Brain pericyte (primary cell): ENCODE data around the gene ARHGAP42.

Experiments
- DNase-seq: peaks from one replicate; pipeline ENCODE4 v3.0.0-alpha.2; 2012; ENCODE audit warnings: low read depth, low spot score

The ARHGAP42 gene

GRCh38 chr11:101014600-101015285 is 327.7 kb downstream of the ARHGAP42 start:
- no peak for DNase-seq

- DNase-seq = peak; percentile 66
Measured at GRCh38 chr11:101019870-101020269, 332.8 kb downstream of the ARHGAP42 start.

DNA sequence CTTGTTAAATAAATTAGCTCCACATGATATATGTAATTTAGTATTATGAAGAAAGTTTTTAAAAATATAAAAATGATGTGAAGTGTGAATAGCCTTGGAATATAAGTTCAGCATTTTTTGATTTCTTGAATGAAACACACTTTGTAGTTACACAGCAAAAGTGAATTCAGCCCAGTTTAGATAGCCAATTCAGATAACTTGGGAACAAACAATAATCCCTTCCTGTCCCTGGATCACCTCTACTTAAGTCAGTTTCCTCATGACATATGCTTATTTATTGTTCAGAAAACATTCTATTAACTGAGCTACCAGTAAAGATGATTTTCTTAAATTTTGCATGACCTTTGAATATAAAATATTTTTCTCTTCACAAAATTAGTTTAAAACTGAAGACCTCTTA is 335.2 kb downstream of the ARHGAP42 start:
- DNase-seq = no peak

GRCh38 chr11:101028644-101029043 is 341.6 kb downstream of the ARHGAP42 start:
- DNase-seq = peak; percentile 10

- DNase-seq = no peak
Measured at GRCh38 chr11:101030015-101030414, 342.9 kb downstream of the ARHGAP42 start.

DNA sequence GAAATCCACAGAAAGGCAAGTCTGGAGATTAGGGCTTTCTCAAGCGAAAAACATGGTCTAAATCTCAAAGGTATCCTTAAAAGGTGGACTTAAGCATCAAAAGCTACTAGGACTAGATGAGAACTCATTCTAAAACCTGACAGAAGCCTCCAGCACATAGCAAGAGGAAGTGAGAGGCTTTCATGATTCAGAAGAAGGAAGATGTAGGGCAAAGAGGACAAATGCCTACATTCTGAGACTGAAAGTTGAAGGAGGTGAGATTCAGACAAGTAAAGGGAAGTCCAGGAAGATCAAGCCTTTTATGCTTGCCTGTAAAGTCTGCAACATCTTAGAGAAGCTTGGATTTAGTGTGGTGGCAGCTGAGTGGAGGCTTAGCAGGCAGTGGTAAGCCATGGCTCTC is 343.6 kb downstream of the ARHGAP42 start:
- DNase-seq = no peak

DNA sequence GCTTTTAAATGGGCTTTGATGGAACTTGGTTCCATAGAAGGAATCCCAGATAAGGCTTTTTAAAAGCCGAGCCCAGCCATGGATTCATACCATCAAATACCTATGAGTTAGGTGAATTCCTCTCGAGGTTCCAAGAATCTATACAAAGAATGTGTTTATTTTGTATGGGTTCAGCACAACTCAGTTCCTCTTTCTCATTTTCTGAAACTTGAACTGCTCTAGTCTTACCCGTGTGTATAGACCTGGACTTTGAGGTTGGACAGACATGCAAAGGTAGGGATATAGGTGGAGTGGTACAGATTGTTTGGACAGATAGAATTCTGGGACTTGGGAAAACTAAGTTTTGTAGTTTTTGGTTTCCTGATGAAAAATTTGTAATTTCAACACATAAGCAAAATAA is 344.6 kb downstream of the ARHGAP42 start:
- DNase-seq = no peak

DNA sequence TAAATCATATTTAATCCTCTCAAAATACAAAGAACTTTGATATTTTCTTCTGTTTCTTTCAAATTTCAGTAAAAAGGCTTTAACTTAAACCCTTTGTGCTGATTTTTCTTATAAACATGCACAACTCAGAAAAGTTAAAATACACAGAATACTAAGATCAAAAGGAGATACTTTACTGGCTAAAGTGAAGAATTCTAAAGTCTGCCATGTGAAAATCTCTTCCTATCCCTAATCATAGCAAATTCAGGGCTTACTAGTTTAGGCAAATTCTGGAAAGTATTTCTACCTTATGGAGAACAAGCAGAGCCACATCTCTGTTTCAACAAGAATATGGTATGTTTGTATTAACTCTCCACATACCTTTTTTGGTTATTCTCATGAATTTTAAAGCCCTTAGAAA is 345.9 kb downstream of the ARHGAP42 start:
- DNase-seq = no peak

GRCh38 chr11:101034076-101034475 is 347.0 kb downstream of the ARHGAP42 start:
- peak; percentile 40 for DNase-seq

DNA sequence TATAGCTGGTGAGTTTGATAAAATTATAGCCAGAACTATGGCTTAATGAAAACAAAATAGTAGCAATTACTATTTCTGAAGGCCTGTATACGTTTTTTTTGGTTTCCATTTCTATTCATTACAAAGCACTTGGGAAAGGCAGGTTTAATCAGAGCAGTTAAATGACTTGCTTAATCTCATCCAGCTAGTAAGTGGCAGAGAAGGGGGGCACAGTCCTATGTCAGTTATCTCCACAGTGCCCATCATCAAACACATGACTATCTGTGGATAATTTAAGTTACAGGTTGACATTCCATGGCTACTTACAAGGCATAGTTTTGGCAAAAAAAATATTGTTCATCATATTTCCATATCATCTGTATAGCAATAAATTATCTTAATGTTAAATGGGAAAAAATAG is 348.8 kb downstream of the ARHGAP42 start:
- no peak for DNase-seq
